GM12864 (cell line): ENCODE data around the gene HEMK1.

Experiments
- DNase-seq: peaks from one replicate; pipeline ENCODE4 v3.0.0-alpha.2; 2011; ENCODE audit warnings: low read depth
- H3K4me3 ChIP-seq: 2 replicates; pipeline ENCODE4 v1.5.1; 2011; ENCODE audit warnings: mild to moderate bottlenecking, low read depth, low read length, control low read depth
- CTCF ChIP-seq: IDR thresholded peaks from 2 replicates; pipeline ENCODE4 v1.5.1; 2011; ENCODE audit warnings: low read depth, mild to moderate bottlenecking, moderate library complexity, low read length, control low read depth, inconsistent platforms; ENCODE audit errors: missing control alignments

HEMK1 gene

GRCh38 chr3:50550079-50550736, 19.1 kb upstream of the HEMK1 start:
- peak; percentile 80 for TF ChIP-seq CTCF
- no peak for DNase-seq
- H3K4me3 ChIP-seq: no peak overlapping the region

- no peak for DNase-seq
- no peak overlapping the region for H3K4me3 ChIP-seq
- no peak for TF ChIP-seq CTCF
Measured at GRCh38 chr3:50551054-50551659, 18.2 kb upstream of the HEMK1 start.

- no peak for DNase-seq
- TF ChIP-seq CTCF: peak; percentile 7
Measured at GRCh38 chr3:50551681-50552435, 17.5 kb upstream of the HEMK1 start.

GRCh38 chr3:50552598-50552997, 16.7 kb upstream of the HEMK1 start:
- DNase-seq: no peak
- TF ChIP-seq CTCF: no peak

More at GRCh38 chr3:50551681-50552435, 17.5 kb upstream of the HEMK1 start:
- H3K4me3 ChIP-seq: no peak overlapping the region

GRCh38 chr3:50554553-50554952, 14.8 kb upstream of the HEMK1 start:
- DNase-seq: no peak
- no peak for TF ChIP-seq CTCF
- H3K4me3 ChIP-seq: no peak overlapping the region

More at GRCh38 chr3:50552598-50552997, 16.7 kb upstream of the HEMK1 start:
- H3K4me3 ChIP-seq: no peak overlapping the region

- no peak for DNase-seq
- TF ChIP-seq CTCF: no peak
- no peak overlapping the region for H3K4me3 ChIP-seq
Measured at GRCh38 chr3:50557106-50557505, 12.2 kb upstream of the HEMK1 start.
